Smooth muscle cell (in vitro differentiated cells): ENCODE data around the gene JAZF1. TPM values are rescaled to one million over a fixed set of nuclear protein-coding genes. Genes with fewer than 3 reads are reported as not detected.

Experiments used
- DNase-seq: peaks from one replicate; lab custom pipeline; 2025; ENCODE audit not compliant: unreplicated experiment; lab: John Stamatoyannopoulos, UW
- H2AFZ ChIP-seq: fragments of 200-600 bp; sonication (generic); 2 replicates; pipeline ENCODE4 v1.6.0; 2016; ENCODE audit warnings: antibody characterized with exemption, low read depth, mild to moderate bottlenecking
- H3F3A ChIP-seq: fragments of 200-600 bp; sonication (generic); 2 replicates; pipeline ENCODE4 v1.6.0; 2017; ENCODE audit warnings: antibody characterized with exemption, low read depth
- H3K27ac ChIP-seq: fragments of 200-600 bp; sonication (generic); 2 replicates; pipeline ENCODE4 v1.5.1; 2016; ENCODE audit warnings: low read depth, mild to moderate bottlenecking
- H3K27me3 ChIP-seq: fragments of 200-600 bp; sonication (generic); 2 replicates; pipeline ENCODE4 v1.6.1; 2016; ENCODE audit warnings: low read depth, mild to moderate bottlenecking
- H3K36me3 ChIP-seq: fragments of 200-600 bp; sonication (generic); 2 replicates; pipeline ENCODE4 v1.5.1; 2016; ENCODE audit warnings: low read depth
- H3K4me1 ChIP-seq: fragments of 200-600 bp; sonication (generic); 2 replicates; pipeline ENCODE4 v1.5.1; 2016; ENCODE audit warnings: low read depth
- H3K4me2 ChIP-seq: fragments of 200-600 bp; sonication (generic); 2 replicates; pipeline ENCODE4 v1.6.0; 2016; ENCODE audit warnings: mild to moderate bottlenecking
- H3K4me3 ChIP-seq: fragments of 200-600 bp; sonication (generic); 2 replicates; pipeline ENCODE4 v1.5.1; 2016; ENCODE audit warnings: mild to moderate bottlenecking
- H3K79me2 ChIP-seq: fragments of 200-600 bp; sonication (generic); 2 replicates; pipeline ENCODE4 v1.6.0; 2016; ENCODE audit warnings: low read depth, mild to moderate bottlenecking
- H3K9ac ChIP-seq: fragments of 200-600 bp; sonication (generic); 2 replicates; pipeline ENCODE4 v1.6.0; 2016; ENCODE audit warnings: low read depth
- H3K9me3 ChIP-seq: fragments of 200-600 bp; sonication (generic); replicated peaks from 2 replicates; pipeline ENCODE4 v1.5.1; 2016; ENCODE audit warnings: low read depth
- H4K20me1 ChIP-seq: fragments of 200-600 bp; sonication (generic); 2 replicates; pipeline ENCODE4 v1.6.0; 2016; ENCODE audit warnings: low read depth
- WGBS: methylation state at CpG from one replicate; pipeline ENCODE4 v1.1.7; 2016; ENCODE audit warnings: low lambda C conversion rate; 5-methylcytosine and 5-hydroxymethylcytosine counted together
- polyA plus RNA-seq: library from polyadenylated mRNA; unstranded; fragments of >200 nt; fragmentation: Nextera tagmentation; extraction: Ambion mirVana; gene quantifications from 2 replicates; pipeline ENCODE4 v1.2.1, GENCODE V29; 2016
- total RNA-seq: library from RNA; depleted of rRNA; stranded (reverse); fragments of >200 nt; gene quantifications from 2 replicates; pipeline ENCODE4 v1.2.3, GENCODE V29; 2014
- TF ChIP-seq, protein P1 (sequence below): fragments of 200-600 bp; sonication (generic); IDR thresholded peaks from 2 replicates; pipeline ENCODE4 v1.5.1; 2017; ENCODE audit warnings: borderline replicate concordance, mild to moderate bottlenecking, antibody characterized with exemption; ENCODE audit not compliant: insufficient read depth, poor library complexity, severe bottlenecking

Gene JAZF1
- total and polyA plus RNA-seq, 2 experiments from 2014 or later, result 17.4 to 18.0 TPM

DNA sequence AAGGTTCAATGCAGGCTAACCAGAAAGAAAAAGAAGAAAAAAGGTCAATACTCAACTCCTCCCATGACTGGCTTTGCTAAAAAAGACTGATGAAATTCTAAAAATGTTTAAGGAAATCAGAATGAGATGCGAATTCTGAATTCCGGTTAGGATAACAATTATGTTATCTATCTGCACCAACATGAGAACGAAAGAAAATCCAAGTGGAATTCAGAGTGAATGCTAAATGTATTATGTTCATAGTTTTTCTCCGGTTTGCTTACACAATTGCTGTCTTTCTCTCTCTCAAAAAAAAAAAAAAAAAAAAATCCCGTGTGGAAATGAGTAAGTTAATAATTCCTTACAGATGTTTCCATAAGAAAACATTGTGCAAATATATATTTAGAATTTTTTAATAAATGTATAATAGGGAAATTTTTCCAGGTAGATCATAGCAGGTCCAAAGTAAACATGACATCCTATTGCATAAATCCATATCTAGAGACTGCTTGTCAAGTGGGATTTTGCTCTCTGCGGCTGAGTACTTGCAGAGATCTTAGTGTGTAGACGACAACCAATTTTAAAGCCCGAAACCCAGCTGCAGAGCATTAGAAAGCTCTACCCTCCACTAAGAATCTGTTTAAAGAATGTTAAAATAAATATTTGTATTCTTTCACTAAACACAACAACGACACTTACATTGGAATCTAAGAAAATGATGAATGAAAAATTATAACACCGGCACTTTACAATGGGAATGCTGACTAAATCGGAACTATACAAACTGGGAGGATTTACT is 104.0 kb downstream of the JAZF1 start:
- Histone ChIP-seq H3F3A (peaks cover 5% of the 10 kb centered on the region), H3K27me3 (no peaks in the 10 kb centered on the region), H3K36me3 (no peaks in the 10 kb centered on the region), H3K4me3 (peak overlapping the region; percentile 35), H2AFZ (peak overlapping the region; percentile 14), H3K9ac (no peak overlapping the region), H3K27ac (peak overlapping the region; percentile 60), H4K20me1 (peaks cover 6% of the 10 kb centered on the region), H3K79me2 (peaks cover 34% of the 10 kb centered on the region), H3K4me2 (peak overlapping the region; percentile 82), H3K9me3 (no peaks in the 10 kb centered on the region), H3K4me1 (peaks cover 8% of the 10 kb centered on the region)
- no peak for DNase-seq
- WGBS, result 31% methylated on average over 11 of the region's 11 CpGs
- TF ChIP-seq, protein P1, sequence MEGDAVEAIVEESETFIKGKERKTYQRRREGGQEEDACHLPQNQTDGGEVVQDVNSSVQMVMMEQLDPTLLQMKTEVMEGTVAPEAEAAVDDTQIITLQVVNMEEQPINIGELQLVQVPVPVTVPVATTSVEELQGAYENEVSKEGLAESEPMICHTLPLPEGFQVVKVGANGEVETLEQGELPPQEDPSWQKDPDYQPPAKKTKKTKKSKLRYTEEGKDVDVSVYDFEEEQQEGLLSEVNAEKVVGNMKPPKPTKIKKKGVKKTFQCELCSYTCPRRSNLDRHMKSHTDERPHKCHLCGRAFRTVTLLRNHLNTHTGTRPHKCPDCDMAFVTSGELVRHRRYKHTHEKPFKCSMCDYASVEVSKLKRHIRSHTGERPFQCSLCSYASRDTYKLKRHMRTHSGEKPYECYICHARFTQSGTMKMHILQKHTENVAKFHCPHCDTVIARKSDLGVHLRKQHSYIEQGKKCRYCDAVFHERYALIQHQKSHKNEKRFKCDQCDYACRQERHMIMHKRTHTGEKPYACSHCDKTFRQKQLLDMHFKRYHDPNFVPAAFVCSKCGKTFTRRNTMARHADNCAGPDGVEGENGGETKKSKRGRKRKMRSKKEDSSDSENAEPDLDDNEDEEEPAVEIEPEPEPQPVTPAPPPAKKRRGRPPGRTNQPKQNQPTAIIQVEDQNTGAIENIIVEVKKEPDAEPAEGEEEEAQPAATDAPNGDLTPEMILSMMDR, result no peak

DNA sequence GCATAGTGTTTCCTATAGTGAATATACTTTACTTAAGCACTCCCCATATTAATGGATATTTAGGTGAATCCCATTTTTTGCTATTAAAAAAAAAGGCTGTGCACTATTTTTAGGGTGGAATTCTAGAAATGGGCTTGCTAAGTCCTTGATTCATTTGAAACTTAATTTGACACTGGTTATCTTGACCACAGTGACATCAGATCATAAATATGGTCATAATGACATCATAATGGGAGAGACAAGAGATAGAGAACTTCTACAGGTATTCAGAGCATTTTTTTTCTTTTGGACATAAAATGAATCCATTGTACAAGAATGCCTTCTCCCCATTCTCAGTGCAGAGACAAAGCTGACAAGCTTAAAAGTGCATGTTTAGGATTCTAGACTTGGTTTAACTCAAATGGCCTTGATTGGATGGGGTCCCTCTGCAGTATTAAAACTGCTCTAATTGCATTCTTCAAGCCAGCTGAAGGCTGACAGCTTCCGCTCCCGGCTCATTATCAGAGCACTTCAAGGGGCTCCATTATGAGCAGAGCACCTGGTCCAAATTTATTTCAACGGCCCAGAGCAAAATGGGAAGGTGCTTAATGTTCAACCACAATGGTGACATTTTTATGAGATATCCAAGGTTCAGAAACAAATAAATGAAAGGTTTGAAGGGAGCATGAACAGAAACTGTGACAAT is 104.8 kb downstream of the JAZF1 start:
- peaks cover 6% of the 10 kb centered on the region for H4K20me1 ChIP-seq
- H3K79me2 ChIP-seq, result peaks cover 30% of the 10 kb centered on the region
- no peak overlapping the region for H3K4me3 ChIP-seq
- peak overlapping the region; percentile 60 for H3K27ac ChIP-seq
- peaks cover 8% of the 10 kb centered on the region for H3K4me1 ChIP-seq
- H3F3A ChIP-seq, result peaks cover 4% of the 10 kb centered on the region
- whole genome bisulfite sequencing, result 50% methylated on average over 3 of the region's 3 CpGs
- DNase-seq, result no peak
- no peak overlapping the region for H3K9ac ChIP-seq
- H3K36me3 ChIP-seq, result no peaks in the 10 kb centered on the region
- TF ChIP-seq, protein P1, result no peak
- no peak overlapping the region for H2AFZ ChIP-seq
- H3K9me3 ChIP-seq, result no peaks in the 10 kb centered on the region
- peak overlapping the region; percentile 82 for H3K4me2 ChIP-seq
- H3K27me3 ChIP-seq, result no peaks in the 10 kb centered on the region

DNA sequence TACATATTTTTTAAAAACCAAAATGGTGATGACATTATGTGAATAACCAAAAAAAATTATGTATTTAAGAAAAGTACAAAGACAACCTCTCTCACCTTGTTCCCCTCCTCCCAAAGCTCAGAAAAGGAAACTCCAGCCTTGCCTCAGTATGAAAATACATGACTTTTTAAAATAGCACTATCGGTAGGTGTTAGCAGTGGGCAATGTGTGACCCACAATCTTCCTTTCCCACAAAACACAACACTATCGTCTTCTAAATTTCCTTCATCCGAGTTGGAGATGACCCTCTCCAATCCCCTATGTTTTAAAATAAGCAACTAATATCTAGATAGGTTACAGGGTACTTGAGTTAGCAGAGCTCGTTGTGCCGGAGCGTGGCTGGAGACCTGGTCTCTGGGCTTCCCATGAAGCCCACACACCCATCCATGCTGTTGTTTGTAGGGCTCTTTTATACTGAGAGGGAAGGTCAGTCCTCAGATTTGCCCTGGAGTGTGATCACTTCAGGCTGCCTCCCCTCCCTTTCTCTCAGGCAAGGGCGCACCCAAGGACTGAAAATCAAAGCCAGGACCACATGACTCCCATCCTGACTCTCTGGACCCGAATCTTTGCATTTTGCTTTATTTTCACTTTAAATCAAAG is 107.6 kb downstream of the JAZF1 start:
- no peak for DNase-seq
- H3K4me3 ChIP-seq, result no peak overlapping the region
- 95% methylated on average over 8 of the region's 8 CpGs for WGBS
- peaks cover 8% of the 10 kb centered on the region for H3K4me1 ChIP-seq
- no peaks in the 10 kb centered on the region for H3K27me3 ChIP-seq
- no peaks in the 10 kb centered on the region for H3K9me3 ChIP-seq
- no peaks in the 10 kb centered on the region for H3F3A ChIP-seq
- no peaks in the 10 kb centered on the region for H3K36me3 ChIP-seq
- TF ChIP-seq, protein P1, result no peak
- H3K9ac ChIP-seq, result no peak overlapping the region
- no peak overlapping the region for H3K27ac ChIP-seq
- H2AFZ ChIP-seq, result no peak overlapping the region
- H4K20me1 ChIP-seq, result peaks cover 4% of the 10 kb centered on the region
- H3K4me2 ChIP-seq, result no peak overlapping the region
- H3K79me2 ChIP-seq, result peaks cover 30% of the 10 kb centered on the region
